ENCODE data around the gene SPA17.

SPA17 gene

DNA sequence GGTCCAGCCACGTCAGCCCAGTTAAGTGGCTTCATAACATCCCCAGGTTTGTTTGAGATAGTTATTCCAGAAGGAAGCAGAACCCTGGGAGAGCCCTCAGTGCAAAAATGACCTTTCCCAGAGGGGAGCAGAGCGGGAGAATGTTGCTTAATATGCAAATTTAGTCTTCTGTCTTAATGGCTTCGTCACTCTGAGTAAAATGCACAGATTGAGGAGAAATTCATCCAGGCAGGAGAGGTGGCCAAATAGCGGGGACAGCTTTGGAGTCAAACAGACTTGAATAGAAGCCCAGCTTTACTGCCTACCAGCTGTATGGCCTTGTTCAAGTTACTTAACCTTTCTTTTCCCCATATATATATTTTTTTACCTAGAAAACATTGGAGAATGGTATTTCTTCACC, 53.8 kb downstream of the SPA17 start:
- DNase-seq, result no peak

DNA sequence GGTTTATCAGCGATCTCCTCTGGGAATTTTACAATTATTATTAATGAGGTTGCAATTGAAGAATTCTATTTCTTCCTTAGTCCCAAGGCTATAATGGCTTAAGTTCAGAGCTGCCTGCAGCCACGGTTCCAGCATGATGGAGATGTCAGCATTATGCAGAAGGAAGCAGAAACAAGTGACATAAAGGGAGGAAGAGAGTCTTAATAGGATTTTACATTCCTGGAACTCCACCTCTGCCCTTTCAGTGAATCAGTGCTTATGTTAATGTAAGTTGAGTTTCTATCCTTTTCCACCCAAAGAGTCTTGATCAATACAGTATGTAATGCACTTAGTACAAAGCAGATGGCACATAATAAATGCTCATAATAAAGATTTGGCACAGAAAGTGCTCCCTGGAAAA, 54.4 kb downstream of the SPA17 start:
- DNase-seq, result no peak

DNA sequence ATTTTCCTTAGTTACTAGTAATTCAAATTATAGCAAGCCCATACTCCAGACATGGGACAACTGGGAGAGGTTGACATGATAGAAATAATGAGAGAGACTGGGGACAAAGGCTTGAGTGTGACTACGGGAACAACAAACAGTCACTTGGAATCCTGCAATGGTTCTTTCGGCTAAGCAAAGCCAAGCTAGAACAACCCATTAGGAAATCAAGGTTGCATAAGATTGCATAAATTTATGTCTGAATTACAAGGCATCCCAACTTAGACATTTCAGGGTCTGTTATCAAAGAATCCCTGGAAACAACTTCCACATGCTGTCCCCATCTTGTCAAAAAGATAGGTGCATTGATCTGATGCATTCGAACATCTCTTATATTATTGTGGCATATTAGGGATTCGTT, 55.9 kb downstream of the SPA17 start:
- DNase-seq, result no peak

DNA sequence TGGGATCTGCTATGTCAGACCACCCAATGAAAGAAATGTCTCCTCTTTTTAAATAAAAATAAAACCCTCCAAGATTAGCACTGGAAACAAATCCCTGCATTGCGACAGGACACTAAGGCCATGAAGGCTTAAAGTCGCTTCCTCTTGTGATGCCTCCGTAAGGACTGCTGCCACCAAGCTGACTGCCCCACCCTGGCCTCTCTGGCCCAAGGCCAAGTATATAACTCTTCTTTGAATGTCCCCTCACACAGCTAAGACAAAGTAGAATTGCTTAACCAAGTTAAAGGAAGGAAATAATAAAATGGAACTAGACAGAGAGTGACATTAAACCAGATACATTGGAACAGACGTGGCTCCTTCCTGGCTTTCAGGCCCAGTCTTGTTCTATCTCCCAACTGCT, 58.5 kb downstream of the SPA17 start:
- DNase-seq, result no peak

DNA sequence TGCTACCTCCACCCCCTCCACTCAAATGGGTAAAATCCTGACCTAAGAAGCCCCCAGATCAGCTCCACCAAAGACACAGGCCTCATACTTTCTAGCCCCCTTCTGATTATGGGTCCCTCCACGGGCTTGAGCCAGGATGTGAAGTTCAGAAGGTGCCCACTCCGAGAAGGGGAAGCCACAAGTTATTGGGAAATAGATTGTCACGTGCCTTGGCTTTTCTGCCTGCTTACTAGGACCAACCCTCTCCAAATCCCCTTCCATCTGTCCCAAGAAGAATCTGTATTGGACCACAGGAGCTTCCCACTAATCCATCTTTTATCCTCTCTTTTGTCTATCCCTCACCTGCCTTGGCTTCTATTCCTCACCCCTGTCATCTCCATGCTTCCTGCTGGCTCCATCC, 63.0 kb downstream of the SPA17 start:
- no peak for DNase-seq

DNA sequence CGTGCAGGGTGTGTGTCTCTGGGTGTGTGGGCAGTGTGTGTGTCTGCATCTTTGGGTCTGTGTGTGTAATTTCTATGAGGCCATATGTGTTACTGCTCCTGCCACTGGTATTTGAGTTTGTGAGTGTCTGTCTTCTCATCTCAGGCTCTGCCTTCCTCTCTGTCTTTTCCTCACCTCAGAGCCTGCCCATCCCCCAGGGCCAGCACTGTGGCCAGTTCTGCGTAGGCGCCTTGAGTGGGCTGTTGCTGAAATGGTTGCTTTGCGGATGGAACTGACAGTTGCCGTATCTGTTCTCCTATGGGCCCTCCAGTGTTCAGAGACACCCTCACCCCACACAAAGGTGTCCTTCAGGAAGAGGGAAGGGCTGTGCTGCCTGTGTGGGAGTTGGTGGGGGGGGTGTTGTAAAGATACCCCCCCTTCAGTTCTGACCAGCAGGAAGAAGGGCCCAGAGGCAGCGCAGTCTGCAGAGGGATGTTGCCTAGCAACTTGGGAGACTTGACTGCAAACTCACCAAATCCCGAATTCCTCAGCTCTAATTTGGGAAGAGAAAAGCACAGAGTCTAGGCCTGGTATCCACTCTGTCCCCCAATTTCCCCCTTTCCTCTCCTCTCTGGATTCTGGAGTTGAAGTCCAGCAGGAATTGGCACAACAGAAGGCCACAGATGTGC, 64.1 kb downstream of the SPA17 start:
- DNase-seq, result no peak

DNA sequence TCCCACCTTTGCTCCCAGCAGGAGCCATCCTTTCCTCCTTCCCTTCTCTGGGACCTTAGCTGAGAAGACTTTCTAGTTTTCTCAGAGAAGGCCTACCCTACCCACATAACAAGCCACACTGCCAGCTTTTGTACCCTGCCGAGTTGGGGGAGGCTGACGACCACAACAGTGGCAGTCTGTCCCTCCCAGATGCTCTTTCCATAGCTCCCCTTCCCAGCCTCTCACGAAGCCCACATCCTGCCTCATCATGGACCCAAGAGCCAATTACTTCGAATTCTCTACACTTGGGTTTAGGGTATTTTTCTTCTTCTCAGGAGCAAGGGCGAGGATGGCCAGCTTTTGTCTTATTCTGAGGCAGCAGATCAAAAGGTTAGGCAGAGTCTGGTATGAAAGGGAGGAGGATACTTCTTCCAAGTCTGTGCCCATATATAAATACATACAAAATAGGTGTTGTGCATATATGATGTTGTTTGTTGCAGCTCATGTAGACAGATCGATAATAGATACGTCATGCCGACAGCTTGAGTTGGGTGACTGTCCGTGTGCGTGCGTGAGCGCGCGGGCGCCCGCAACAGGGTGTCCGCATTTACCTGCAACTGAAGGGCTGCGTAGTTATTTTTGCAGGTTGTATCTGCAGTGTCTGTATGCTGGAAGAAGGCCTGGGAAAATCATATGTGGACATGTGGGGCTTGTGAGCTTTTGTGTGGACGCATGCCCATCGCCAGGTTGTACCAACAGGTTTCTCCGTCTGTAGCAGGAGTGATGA, 65.2 kb downstream of the SPA17 start:
- DNase-seq, result no peak

DNA sequence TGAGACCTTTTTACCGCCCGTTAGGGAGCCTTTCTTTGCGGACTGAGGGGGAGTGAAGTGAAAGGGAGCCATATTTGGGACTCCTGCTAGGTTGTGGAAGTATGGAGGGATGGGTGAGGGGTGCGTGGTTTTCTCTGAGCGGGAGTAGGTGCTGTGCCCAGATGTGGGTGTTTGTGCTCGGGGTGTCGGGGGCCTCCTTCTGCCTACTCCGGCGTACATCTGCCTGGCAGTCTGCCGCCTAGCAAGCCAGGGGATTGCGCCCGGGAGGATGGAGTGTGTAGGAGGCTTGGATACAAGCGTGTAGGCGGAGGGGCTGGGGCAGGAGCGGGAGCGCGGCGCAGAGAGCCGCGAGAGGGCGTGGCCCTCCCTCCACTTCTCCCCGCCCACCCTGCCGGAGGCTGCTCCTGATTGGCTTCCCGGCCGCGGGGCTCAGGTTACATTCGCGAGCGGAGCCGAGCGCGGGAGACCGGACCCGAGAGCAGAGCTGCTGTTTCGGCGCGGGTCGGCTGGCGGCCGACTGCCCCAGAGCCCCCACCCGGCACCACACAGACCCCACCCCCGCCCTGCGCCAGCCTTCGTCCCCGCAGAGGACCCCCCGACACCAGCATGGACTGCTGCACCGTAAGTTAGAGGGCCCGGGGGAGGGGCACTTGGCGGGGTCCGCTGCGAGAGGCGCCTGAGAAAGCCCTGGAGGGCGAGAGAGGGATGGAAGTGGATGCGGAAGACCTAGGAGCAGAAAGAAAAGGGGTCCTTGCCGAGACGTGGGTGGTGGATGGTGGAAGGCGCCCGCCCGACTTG, 66.0 kb downstream of the SPA17 start, which contains the start of gene NRGN:
TSS of gene NRGN (plus strand) at position 464 of the 798 bp plus-strand sequence. CDS start at position 607, 143 bp downstream.
- DNase-seq, result peak; percentile 87

DNA sequence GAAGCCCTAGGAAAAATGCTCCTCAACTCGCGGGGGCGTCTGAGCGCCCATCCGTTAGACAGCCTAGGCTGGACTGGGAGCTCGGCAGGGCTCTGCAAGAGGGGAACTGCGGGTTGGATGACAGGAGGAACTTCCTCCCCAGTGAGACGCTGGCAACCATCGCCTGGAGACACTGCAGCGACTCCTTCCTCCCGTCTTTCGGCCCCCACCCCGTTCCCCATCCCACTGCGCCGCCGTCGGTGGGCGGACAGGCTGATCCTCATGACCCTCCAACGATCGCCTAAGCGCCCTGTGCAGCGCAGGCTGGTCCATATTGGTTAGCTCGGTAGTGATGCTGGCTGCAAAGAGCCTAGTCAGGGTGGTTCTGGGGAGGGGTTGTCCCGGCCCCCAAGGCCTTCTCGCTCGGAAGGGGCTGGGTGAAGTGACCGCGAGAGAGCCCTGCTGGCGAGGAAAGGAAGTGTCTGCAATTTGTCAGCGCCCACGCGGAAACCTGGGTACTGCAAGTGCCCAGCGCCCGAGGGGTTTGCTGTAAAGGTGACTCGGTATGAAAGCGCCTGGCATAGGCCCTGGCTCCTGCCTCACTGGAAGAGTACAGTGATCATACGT, 66.7 kb downstream of the SPA17 start:
- no peak for DNase-seq

DNA sequence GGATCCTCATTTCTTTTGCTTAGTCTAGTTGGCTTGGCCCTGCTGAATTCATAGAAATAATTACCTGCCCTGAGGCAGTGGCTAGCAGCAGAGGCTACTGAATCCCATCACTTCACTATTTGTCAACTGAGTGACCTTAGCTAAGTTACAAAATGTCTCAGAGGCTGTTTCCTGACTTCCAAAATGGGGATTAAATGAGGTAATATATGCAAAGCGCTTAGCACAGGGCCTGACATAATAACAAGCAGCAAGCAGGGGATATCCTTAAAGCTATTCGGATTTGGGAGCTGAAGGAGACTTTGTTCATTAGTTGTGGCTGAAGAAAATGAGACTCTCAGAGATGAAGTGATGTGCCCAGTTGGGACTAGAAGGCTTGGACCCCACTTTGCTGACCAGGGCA, 68.9 kb downstream of the SPA17 start:
- DNase-seq, result no peak

DNA sequence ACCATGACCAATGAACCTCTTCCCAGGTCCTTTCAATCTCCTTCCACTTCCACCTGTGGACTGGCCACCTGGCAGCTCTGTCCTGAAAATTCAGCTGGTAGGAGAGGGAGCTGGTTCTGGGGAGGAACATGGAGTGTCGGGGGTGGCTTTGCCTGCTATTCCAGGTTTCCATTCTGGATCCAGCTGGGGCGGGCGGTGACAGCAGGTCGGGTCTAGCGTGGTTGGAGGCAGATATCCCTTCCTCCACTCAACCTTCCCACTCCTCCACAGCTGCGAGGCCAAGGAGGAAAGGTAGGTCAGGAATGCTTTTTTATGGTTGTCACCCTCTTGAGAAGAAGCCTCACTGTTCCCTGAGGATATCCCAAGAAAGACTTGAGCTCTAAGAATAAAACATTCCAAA, 69.3 kb downstream of the SPA17 start:
- no peak for DNase-seq

DNA sequence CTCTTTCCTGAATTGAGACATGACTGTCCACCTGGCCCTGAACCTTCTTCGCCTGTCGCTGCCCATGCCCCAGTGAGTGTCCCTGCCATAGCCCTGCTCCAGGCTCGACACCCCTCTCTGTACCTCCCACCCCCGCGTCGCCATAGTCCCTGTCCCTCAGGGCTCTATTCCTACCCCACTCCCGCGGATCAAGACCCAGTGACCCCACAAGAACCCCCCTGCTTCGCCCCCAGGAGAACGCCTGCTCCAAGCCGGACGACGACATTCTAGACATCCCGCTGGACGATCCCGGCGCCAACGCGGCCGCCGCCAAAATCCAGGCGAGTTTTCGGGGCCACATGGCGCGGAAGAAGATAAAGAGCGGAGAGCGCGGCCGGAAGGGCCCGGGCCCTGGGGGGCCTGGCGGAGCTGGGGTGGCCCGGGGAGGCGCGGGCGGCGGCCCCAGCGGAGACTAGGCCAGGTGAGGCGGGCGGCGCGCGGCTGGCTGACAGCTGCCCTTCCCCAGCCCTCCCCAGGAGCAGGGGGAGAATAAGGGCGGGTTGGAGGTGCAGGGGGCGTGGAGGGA, 71.6 kb downstream of the SPA17 start:
- DNase-seq, result no peak

DNA sequence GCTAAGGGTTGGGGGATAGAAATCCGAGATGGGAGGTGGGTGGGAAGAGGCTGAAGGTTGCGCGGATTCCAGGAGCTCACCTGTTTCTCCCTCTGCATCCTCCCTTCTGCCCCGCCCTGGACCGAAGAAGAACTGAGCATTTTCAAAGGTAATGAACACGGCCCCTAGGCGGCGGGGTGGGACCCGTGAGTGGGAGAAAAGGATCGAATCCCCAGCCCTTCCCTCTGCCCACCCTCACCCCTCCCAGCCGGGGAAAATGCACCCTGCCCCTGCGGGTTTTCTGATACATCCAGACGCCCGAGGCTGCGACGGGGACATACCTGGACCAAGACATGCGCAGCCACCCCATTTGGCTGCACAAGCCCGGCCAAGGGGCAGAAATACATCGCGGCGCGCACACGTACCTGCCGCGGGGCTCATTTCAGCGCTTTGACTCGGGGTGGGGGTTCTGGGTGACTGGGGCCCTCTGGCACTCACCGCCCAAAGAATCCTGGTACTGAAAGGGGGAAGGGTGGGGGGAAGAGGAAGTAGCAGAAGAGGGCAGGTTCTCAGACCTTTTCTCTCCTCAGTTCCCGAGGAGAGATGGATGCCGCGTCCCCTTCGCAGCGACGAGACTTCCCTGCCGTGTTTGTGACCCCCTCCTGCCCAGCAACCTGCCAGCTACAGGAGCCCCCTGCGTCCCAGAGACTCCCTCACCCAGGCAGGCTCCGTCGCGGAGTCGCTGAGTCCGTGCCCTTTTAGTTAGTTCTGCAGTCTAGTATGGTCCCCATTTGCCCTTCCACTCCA, 72.3 kb downstream of the SPA17 start:
- no peak for DNase-seq

DNA sequence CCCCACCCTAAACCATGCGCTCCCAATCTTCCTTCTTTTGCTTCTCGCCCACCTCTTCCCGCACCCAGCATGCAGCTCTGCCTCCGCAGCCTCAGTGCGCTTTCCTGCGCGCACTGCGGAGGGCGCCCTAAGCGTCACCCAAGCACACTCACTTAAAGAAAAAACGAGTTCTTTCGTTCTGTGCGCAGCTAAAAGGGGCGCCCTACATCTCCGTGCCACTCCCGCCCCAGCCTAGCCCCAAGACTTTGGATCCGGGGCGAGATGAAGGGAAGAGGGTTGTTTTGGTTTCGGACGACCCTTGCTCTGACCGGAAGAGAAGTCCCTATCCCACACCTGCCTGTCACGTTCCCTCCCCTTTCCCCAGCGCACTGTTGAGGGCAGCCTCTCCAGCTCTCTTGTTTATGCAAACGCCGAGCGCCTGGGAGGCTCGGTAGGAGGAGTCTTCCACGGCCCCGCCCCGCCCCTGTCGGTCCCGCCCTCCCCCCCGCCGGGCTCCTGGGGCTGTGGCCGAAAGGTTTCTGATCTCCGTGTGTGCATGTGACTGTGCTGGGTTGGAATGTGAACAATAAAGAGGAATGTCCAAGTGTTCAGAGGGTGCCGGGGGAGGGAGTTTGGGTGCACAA, 73.0 kb downstream of the SPA17 start:
- peak; percentile 65 for DNase-seq
